WTC11 (cell line): Measurements from ENCODE around the gene ST6GALNAC3. TPM values are rescaled to one million over a fixed set of nuclear protein-coding genes. Genes with fewer than 3 reads are reported as not detected.

Source experiments
- ATAC-seq: fragments of 200-7000 bp; cut with Tn5 transposase; 2 replicates; pipeline ENCODE4 v1.10.0; 2021; ENCODE audit warnings: mild to moderate bottlenecking, moderate library complexity
- CTCF ChIA-PET: fragments of 300-600 bp; sonication (Branson Sonifier 250); formaldehyde crosslinking; loops from one replicate; lab custom pipeline; 2021; ENCODE audit warnings: antibody characterized with exemption; lab: Charles Lee
- POLR2A ChIA-PET: fragments of 350-600 bp; sonication (Branson Sonifier 250); formaldehyde crosslinking; loops from one replicate; lab custom pipeline; 2021; ENCODE audit warnings: antibody characterized with exemption; lab: Charles Lee
- DNase-seq: peaks from one replicate; pipeline ENCODE4 v3.0.0; 2021; ENCODE audit warnings: low spot score
- H3K27ac Mint-ChIP-seq: 2 replicates; pipeline ENCODE4 v1.8.0; 2021; ENCODE audit warnings: mixed read lengths
- H3K27me3 Mint-ChIP-seq: 2 replicates; pipeline ENCODE4 v1.8.0; 2021; ENCODE audit warnings: low read depth, mild to moderate bottlenecking, moderate library complexity, mixed read lengths
- H3K36me3 Mint-ChIP-seq: 2 replicates; pipeline ENCODE4 v1.8.0; 2021; ENCODE audit warnings: mixed read lengths
- H3K4me1 Mint-ChIP-seq: 2 replicates; pipeline ENCODE4 v1.8.0; 2022; ENCODE audit warnings: mixed read lengths
- H3K4me3 Mint-ChIP-seq: 2 replicates; pipeline ENCODE4 v1.8.0; 2021; ENCODE audit warnings: mild to moderate bottlenecking, moderate library complexity, mixed read lengths
- H3K9me3 Mint-ChIP-seq: 2 replicates; pipeline ENCODE4 v1.8.0; 2021; ENCODE audit warnings: mixed read lengths
- AR ChIP-seq: fragments of 250-450 bp; sonication (Bioruptor Pico); IDR thresholded peaks from 2 replicates; pipeline ENCODE4 v1.9.0; 2021; ENCODE audit warnings: mild to moderate bottlenecking
- ATF3 ChIP-seq: sonication (generic); formaldehyde crosslinking; conservative IDR thresholded peaks from 2 replicates; pipeline ENCODE4 v1.8.1; 2022; ENCODE audit warnings: mild to moderate bottlenecking, missing genetic modification reagents
- FOXP1 ChIP-seq: sonication (generic); formaldehyde crosslinking; IDR thresholded peaks from 2 replicates; pipeline ENCODE4 v1.8.0; 2022; ENCODE audit warnings: missing genetic modification reagents, mild to moderate bottlenecking, moderate library complexity, borderline replicate concordance
- GRHL2 ChIP-seq: fragments of 250-450 bp; sonication (Bioruptor Pico); IDR thresholded peaks from 2 replicates; pipeline ENCODE4 v1.8.0; 2022; ENCODE audit warnings: mild to moderate bottlenecking, moderate library complexity; ENCODE audit not compliant: insufficient replicate concordance, severe bottlenecking
- HMGA2 ChIP-seq: fragments of 250-450 bp; sonication (Bioruptor Pico); IDR thresholded peaks from 2 replicates; pipeline ENCODE4 v1.4.0; 2021; ENCODE audit warnings: mild to moderate bottlenecking, moderate library complexity
- JUN ChIP-seq: sonication (generic); formaldehyde crosslinking; IDR thresholded peaks from 2 replicates; pipeline ENCODE4 v1.8.0; 2023; ENCODE audit warnings: mild to moderate bottlenecking, missing genetic modification reagents
- NFYB ChIP-seq: sonication (generic); formaldehyde crosslinking; conservative IDR thresholded peaks from 2 replicates; pipeline ENCODE4 v1.8.0; 2022; ENCODE audit warnings: low read depth, missing genetic modification reagents
- PRDM15 ChIP-seq: sonication (generic); formaldehyde crosslinking; IDR thresholded peaks from 2 replicates; pipeline ENCODE4 v1.8.0; 2022; ENCODE audit warnings: missing genetic modification reagents
- RELA ChIP-seq: sonication (generic); formaldehyde crosslinking; IDR thresholded peaks from 2 replicates; pipeline ENCODE4 v1.8.1; 2022; ENCODE audit warnings: missing genetic modification reagents, mild to moderate bottlenecking, borderline replicate concordance
- SOX15 ChIP-seq: fragments of 250-450 bp; sonication (Bioruptor Pico); IDR thresholded peaks from 2 replicates; pipeline ENCODE4 v1.9.0; 2021; ENCODE audit warnings: mild to moderate bottlenecking
- TCF7 ChIP-seq: sonication (generic); formaldehyde crosslinking; IDR thresholded peaks from 2 replicates; pipeline ENCODE4 v1.8.0; 2022; ENCODE audit warnings: mild to moderate bottlenecking, low read depth, missing genetic modification reagents, moderate library complexity
- TEAD1 ChIP-seq: sonication (generic); formaldehyde crosslinking; IDR thresholded peaks from 2 replicates; pipeline ENCODE4 v1.8.0; 2022; ENCODE audit warnings: mild to moderate bottlenecking, missing genetic modification reagents
- TEAD4 ChIP-seq: sonication (generic); formaldehyde crosslinking; IDR thresholded peaks from 2 replicates; pipeline ENCODE4 v1.8.0; 2022; ENCODE audit warnings: mild to moderate bottlenecking, missing genetic modification reagents
- ZNF263 ChIP-seq: sonication (generic); formaldehyde crosslinking; IDR thresholded peaks from 2 replicates; pipeline ENCODE4 v1.8.1; 2022; ENCODE audit warnings: low read depth, mild to moderate bottlenecking, moderate library complexity, missing genetic modification reagents
- ZNF317 ChIP-seq: sonication (generic); formaldehyde crosslinking; IDR thresholded peaks from 2 replicates; pipeline ENCODE4 v1.8.1; 2023; ENCODE audit warnings: low read depth, mild to moderate bottlenecking, moderate library complexity, missing genetic modification reagents, borderline replicate concordance
- ZNF396 ChIP-seq: fragments of 250-450 bp; sonication (Bioruptor Pico); IDR thresholded peaks from 2 replicates; pipeline ENCODE4 v1.8.0; 2021; ENCODE audit warnings: mild to moderate bottlenecking, moderate library complexity, borderline replicate concordance
- total RNA-seq: library from RNA; stranded (reverse); gene quantifications from 3 replicates; pipeline ENCODE4 v1.2.3, GENCODE V29; 2021
- TF ChIP-seq, protein P1 (sequence below): sonication (generic); formaldehyde crosslinking; IDR thresholded peaks from 2 replicates; pipeline ENCODE4 v1.8.0; 2022; ENCODE audit warnings: mild to moderate bottlenecking, missing genetic modification reagents
- TF ChIP-seq, protein P2 (sequence below): fragments of 250-450 bp; sonication (Bioruptor Pico); conservative IDR thresholded peaks from 2 replicates; pipeline ENCODE4 v1.9.0; 2021; ENCODE audit warnings: mild to moderate bottlenecking
- TF ChIP-seq, protein P3 (sequence below): sonication (generic); formaldehyde crosslinking; IDR thresholded peaks from 2 replicates; pipeline ENCODE4 v1.8.1; 2022; ENCODE audit warnings: low read depth, mild to moderate bottlenecking, moderate library complexity, missing genetic modification reagents, borderline replicate concordance
- TF ChIP-seq, protein P4 (sequence below): sonication (generic); formaldehyde crosslinking; IDR thresholded peaks from 2 replicates; pipeline ENCODE4 v1.8.1; 2022; ENCODE audit warnings: mild to moderate bottlenecking, missing genetic modification reagents, moderate library complexity, borderline replicate concordance

ST6GALNAC3 gene
- total RNA-seq, 1 experiment from 2014 or later: 11.9 TPM

DNA sequence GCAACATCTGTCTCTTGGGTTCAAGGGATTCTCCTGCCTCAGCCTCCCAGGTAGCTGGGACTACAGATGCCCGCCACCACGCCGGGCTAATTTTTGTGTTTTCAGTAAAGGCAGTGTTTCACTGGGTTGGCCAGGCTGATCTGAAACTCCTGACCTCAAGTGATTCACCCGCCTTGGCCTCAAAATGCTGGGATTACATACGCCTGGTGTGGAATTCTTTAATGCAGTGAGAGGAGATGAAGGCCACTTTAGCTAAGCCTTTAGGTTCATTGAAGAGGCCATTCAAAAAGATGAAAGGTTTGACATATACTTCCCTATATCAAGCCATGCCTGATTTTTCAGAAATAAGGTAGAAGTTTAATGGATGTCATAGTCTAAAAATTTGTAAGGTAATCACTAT, 162.7 kb downstream of the ST6GALNAC3 start:
- 0 out of 2 replicates have a peak, but pooled peaks cover 6% of the 10 kb centered on the region for H3K9me3 Mint-ChIP-seq
- 0 out of 2 replicates have a peak overlapping the region, but pooled peaks have one; percentile 26 for H3K27ac Mint-ChIP-seq
- no peak overlapping the region for H3K4me3 Mint-ChIP-seq
- no peak for DNase-seq
- ChIA-PET POLR2A (no interaction called here), CTCF (interaction anchor here (2.5 kb wide), 1 partner anchor 10 kb away, joined by 7 read pairs; no protein-coding TSS in a partner anchor)
- H3K36me3 Mint-ChIP-seq: no peaks in the 10 kb centered on the region
- H3K27me3 Mint-ChIP-seq: no peaks in the 10 kb centered on the region
- peaks cover 65% of the 10 kb centered on the region for H3K4me1 Mint-ChIP-seq
- ATAC-seq: no peak
- TF ChIP-seq GRHL2 (CRISPR knock-in tag) (no peak), HMGA2 (CRISPR knock-in tag) (no peak), AR (CRISPR knock-in tag) (no peak), TEAD4 (CRISPR knock-in tag) (no peak), NFYB (CRISPR knock-in tag) (no peak), PRDM15 (CRISPR knock-in tag) (no peak), JUN (CRISPR knock-in tag) (no peak), ZNF396 (CRISPR knock-in tag) (no peak)
- TF ChIP-seq, protein P1, sequence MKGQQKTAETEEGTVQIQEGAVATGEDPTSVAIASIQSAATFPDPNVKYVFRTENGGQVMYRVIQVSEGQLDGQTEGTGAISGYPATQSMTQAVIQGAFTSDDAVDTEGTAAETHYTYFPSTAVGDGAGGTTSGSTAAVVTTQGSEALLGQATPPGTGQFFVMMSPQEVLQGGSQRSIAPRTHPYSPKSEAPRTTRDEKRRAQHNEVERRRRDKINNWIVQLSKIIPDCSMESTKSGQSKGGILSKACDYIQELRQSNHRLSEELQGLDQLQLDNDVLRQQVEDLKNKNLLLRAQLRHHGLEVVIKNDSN (CRISPR knock-in tag): no peak
- TF ChIP-seq, protein P2, sequence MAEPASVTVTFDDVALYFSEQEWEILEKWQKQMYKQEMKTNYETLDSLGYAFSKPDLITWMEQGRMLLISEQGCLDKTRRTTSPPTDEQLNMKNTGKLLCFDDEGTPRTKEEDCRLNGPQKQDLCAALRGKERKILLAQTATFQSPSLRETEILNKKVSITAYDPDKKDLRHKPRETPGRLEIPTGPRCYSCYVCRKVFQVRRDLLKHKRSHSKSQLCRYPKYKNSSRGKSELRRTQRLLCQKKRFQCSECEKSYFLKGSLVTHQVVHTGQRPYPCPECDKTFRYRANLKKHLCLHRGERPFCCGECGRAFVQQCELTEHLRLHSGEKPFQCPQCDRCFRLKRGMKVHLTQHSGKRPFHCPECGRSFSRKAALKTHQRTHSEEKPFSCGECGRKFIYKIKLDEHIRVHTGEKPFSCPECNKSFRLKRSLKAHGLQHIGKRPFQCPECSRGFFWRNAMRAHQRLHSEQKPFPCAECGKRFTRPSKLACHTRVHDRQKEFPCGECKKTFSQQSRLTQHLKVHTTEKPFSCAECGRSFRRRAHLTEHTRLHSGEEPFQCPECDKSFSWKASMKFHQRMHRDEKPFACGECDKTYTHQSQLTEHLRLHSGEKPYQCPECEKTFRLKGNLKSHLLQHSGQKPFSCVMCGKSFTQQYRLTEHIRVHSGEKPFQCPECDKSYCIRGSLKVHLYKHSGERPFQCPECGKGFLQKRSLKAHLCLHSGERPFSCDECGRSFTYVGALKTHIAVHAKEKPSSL: no peak
- TF ChIP-seq, protein P3, sequence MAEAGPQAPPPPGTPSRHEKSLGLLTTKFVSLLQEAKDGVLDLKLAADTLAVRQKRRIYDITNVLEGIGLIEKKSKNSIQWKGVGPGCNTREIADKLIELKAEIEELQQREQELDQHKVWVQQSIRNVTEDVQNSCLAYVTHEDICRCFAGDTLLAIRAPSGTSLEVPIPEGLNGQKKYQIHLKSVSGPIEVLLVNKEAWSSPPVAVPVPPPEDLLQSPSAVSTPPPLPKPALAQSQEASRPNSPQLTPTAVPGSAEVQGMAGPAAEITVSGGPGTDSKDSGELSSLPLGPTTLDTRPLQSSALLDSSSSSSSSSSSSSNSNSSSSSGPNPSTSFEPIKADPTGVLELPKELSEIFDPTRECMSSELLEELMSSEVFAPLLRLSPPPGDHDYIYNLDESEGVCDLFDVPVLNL (CRISPR knock-in tag): no peak
- TF ChIP-seq, all 79 proteins: peak for 0

DNA sequence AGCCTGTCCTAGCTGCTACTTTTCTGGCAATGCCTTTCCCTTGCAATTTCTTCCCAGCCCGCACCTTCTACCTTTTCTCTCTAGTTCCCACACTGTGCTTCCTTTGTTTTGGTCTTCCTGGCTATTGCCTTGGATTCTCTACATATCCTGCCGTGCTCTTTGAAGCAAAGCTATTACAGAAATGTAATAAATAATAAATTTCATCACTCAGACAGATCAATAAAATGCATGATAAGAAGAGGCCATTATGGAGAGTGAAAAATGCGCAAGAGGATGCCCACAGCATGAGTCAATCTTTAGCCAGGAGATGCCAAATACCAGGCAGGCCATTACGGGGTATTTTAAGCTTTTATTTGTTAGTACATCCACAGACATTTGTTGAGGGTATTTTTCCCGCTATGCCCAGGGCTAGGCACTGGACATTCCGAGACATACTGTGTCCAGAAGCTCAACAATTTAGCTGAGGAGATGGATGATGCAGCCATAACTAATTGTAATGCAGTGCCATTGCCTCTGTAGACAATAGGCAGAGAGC, 163.6 kb downstream of the ST6GALNAC3 start:
- CTCF ChIA-PET: interaction anchor here (2.5 kb wide), 1 partner anchor 9 kb away, joined by 7 read pairs; no protein-coding TSS in a partner anchor
- peak overlapping the region; percentile 26; the same call in 1 of the 2 replicates for H3K4me3 Mint-ChIP-seq
- DNase-seq: no peak
- H3K9me3 Mint-ChIP-seq: peaks cover 13% of the 10 kb centered on the region
- H3K27ac Mint-ChIP-seq: peak overlapping the region; percentile 94
- peaks cover 8% of the 10 kb centered on the region for H3K36me3 Mint-ChIP-seq
- H3K27me3 Mint-ChIP-seq: no peaks in the 10 kb centered on the region
- peaks cover 59% of the 10 kb centered on the region for H3K4me1 Mint-ChIP-seq
- peak; percentile 51 for ATAC-seq
- POLR2A ChIA-PET: no interaction called here
- TF ChIP-seq ZNF317 (CRISPR knock-in tag) (no peak), FOXP1 (CRISPR knock-in tag) (no peak), RELA (no peak), TCF7 (CRISPR knock-in tag) (no peak), SOX15 (CRISPR knock-in tag) (no peak), ATF3 (CRISPR knock-in tag) (no peak), TEAD1 (CRISPR knock-in tag) (no peak), ZNF263 (no peak)
- TF ChIP-seq, protein P3 (CRISPR knock-in tag): no peak
- TF ChIP-seq, protein P4, sequence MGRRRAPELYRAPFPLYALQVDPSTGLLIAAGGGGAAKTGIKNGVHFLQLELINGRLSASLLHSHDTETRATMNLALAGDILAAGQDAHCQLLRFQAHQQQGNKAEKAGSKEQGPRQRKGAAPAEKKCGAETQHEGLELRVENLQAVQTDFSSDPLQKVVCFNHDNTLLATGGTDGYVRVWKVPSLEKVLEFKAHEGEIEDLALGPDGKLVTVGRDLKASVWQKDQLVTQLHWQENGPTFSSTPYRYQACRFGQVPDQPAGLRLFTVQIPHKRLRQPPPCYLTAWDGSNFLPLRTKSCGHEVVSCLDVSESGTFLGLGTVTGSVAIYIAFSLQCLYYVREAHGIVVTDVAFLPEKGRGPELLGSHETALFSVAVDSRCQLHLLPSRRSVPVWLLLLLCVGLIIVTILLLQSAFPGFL (CRISPR knock-in tag): no peak
